Liver (tissue), 9 donors: ENCODE data around the gene ASAP2. TPM values are rescaled to one million over a fixed set of nuclear protein-coding genes. Genes with fewer than 3 reads are reported as not detected.

ENCODE experiments used
- DNase-seq: peaks from one replicate; pipeline ENCODE4 v3.0.0-alpha.2; 2017; ENCODE audit warnings: low spot score
- H3K27ac ChIP-seq, 2 donors: one replicate each; pipeline ENCODE4 v1.7.0; 2013; ENCODE audit warnings: inconsistent platforms in 2 of 2, low read length in 2 of 2, control low read depth in 1 of 2, low read depth in 1 of 2, mild to moderate bottlenecking in 1 of 2
- H3K27me3 ChIP-seq, 4 donors: one replicate each; pipeline versions ENCODE4 v1.6.1 to v1.7.0; 2013; ENCODE audit warnings: low read length in 3 of 4, inconsistent platforms in 1 of 4, mild to moderate bottlenecking in 1 of 4, moderate library complexity in 1 of 4; ENCODE audit not compliant: control insufficient read depth in 4 of 4, insufficient read depth in 4 of 4
- H3K36me3 ChIP-seq, 4 donors: one replicate each; pipeline versions ENCODE4 v1.6.1 to v1.7.0; 2013; ENCODE audit warnings: low read length in 3 of 4, mild to moderate bottlenecking in 3 of 4, low read depth in 1 of 4, moderate library complexity in 1 of 4; ENCODE audit not compliant: control insufficient read depth in 4 of 4, insufficient read depth in 3 of 4
- H3K4me1 ChIP-seq, 4 donors: one replicate each; pipeline versions ENCODE4 v1.6.1 to v1.7.0; 2013; ENCODE audit warnings: low read length in 3 of 4, mild to moderate bottlenecking in 3 of 4, moderate library complexity in 1 of 4; ENCODE audit not compliant: control insufficient read depth in 4 of 4, insufficient read depth in 4 of 4
- H3K4me3 ChIP-seq, 3 donors: one replicate each; pipeline versions ENCODE4 v1.6.1 to v1.7.0; 2013; ENCODE audit warnings: low read length in 3 of 3, control low read depth in 1 of 3, low read depth in 1 of 3, mild to moderate bottlenecking in 1 of 3
- H3K9ac ChIP-seq, 2 donors: one replicate each; pipeline ENCODE4 v1.7.0; 2013; ENCODE audit warnings: low read length in 2 of 2, mild to moderate bottlenecking in 2 of 2, moderate library complexity in 2 of 2, control low read depth in 1 of 2, low read depth in 1 of 2
- H3K9me3 ChIP-seq, 4 donors: one replicate each; pipeline versions ENCODE4 v1.6.1 to v1.7.0; 2013; ENCODE audit warnings: low read length in 3 of 4; ENCODE audit not compliant: control insufficient read depth in 4 of 4
- ATF3 ChIP-seq: IDR thresholded peaks from 2 replicates; pipeline ENCODE4 v1.6.1; 2016; ENCODE audit warnings: antibody characterized with exemption
- CTCF ChIP-seq: fragments of 150-350 bp; IDR thresholded peaks from 2 replicates; pipeline ENCODE4 v1.5.1; 2017; ENCODE audit warnings: improper control_type of control experiment, low read depth, low read length; ENCODE audit not compliant: missing input control
- EGR1 ChIP-seq, 2 donors: IDR thresholded peaks; 2 replicates each; pipeline ENCODE4 v1.6.1; 2016 to 2018; ENCODE audit warnings: antibody characterized with exemption in 2 of 2, low read depth in 2 of 2
- FOXA2 ChIP-seq: IDR thresholded peaks from 2 replicates; pipeline ENCODE4 v1.6.1; 2016; ENCODE audit warnings: antibody characterized with exemption
- GABPA ChIP-seq, 2 donors: IDR thresholded peaks in 1 of 2; conservative IDR thresholded peaks in 1 of 2; 2 replicates each; pipeline ENCODE4 v1.6.1; 2016; ENCODE audit warnings: antibody characterized with exemption in 2 of 2, mild to moderate bottlenecking in 1 of 2, moderate library complexity in 1 of 2
- HNF4G ChIP-seq: IDR thresholded peaks from 2 replicates; pipeline ENCODE4 v1.6.1; 2016; ENCODE audit warnings: antibody characterized with exemption
- JUND ChIP-seq, 2 donors: IDR thresholded peaks; 2 replicates each; pipeline ENCODE4 v1.6.1; 2016; ENCODE audit warnings: antibody characterized with exemption in 2 of 2
- MAX ChIP-seq: IDR thresholded peaks from 2 replicates; pipeline ENCODE4 v1.6.1; 2016; ENCODE audit warnings: antibody characterized with exemption
- NR2F2 ChIP-seq: IDR thresholded peaks from 2 replicates; pipeline ENCODE4 v1.6.1; 2016; ENCODE audit warnings: antibody characterized with exemption
- RAD21 ChIP-seq, 2 donors: IDR thresholded peaks; 2 replicates each; pipeline ENCODE4 v1.6.1; 2016; ENCODE audit warnings: antibody characterized with exemption in 2 of 2, mild to moderate bottlenecking in 2 of 2
- REST ChIP-seq: IDR thresholded peaks from 2 replicates; pipeline ENCODE4 v1.6.1; 2016; ENCODE audit warnings: antibody characterized with exemption, mild to moderate bottlenecking
- RXRA ChIP-seq, 2 donors: IDR thresholded peaks; 2 replicates each; pipeline ENCODE4 v1.6.1; 2017 to 2018; ENCODE audit warnings: antibody characterized with exemption in 2 of 2, mild to moderate bottlenecking in 1 of 2
- SP1 ChIP-seq: IDR thresholded peaks from 2 replicates; pipeline ENCODE4 v1.6.1; 2018; ENCODE audit warnings: antibody characterized with exemption, mild to moderate bottlenecking
- TAF1 ChIP-seq: conservative IDR thresholded peaks from 2 replicates; pipeline ENCODE4 v1.6.1; 2016; ENCODE audit warnings: antibody characterized with exemption, mild to moderate bottlenecking
- YY1 ChIP-seq: IDR thresholded peaks from 2 replicates; pipeline ENCODE4 v1.6.1; 2016; ENCODE audit warnings: antibody characterized with exemption, mild to moderate bottlenecking
- WGBS: extraction: QIAGEN DNeasy Blood & Tissue Kit; methylation state at CpG from one replicate; pipeline ENCODE4 v1.1.7; 2013; 5-methylcytosine and 5-hydroxymethylcytosine counted together
- polyA plus RNA-seq, 2 donors: library from polyadenylated mRNA; stranded (reverse) in 1 of 2; unstranded in 1 of 2; fragments of 200-250 nt in 1 of 2; fragments of >200 nt in 1 of 2; fragmentation: Nextera tagmentation in 1 of 2; extraction: Ambion mirVana in 1 of 2; gene quantifications; one replicate each; pipeline versions ENCODE4 v1.2.1 to v1.2.3, GENCODE V29; 2013 to 2015
- total RNA-seq, 2 donors: library from RNA; depleted of rRNA; stranded (reverse); fragments of >200 nt; gene quantifications; one replicate each; pipeline ENCODE4 v1.2.3, GENCODE V29; 2014
- donor health status: healthy.
- donor health status: healthy.
- donor health status: healthy.
- donor health status: healthy.
- donor health status: healthy.

ASAP2 gene
- total and polyA plus RNA-seq, 4 donors: 0.36 to 5.9 (median 2.6) TPM

- no peaks in the 10 kb centered on the region for H3K27me3 ChIP-seq
- H3K27ac ChIP-seq: no peak overlapping the region
- H3K36me3 ChIP-seq: no peaks in the 10 kb centered on the region
- H3K4me3 ChIP-seq: no peak overlapping the region
- no peak for DNase-seq
- 83% methylated on average over 14 of the region's 14 CpGs for WGBS
- no peaks in the 10 kb centered on the region for H3K9me3 ChIP-seq
- TF ChIP-seq YY1 (no peak), NR2F2 (no peak), JUND (IDR thresholded peaks at IDR 0.05) (no peak), RXRA (IDR thresholded peaks at IDR 0.05) (no peak), CTCF (no peak), REST (no peak), RAD21 (IDR thresholded peaks at IDR 0.05) (no peak), GABPA (IDR thresholded peaks at IDR 0.05 in 1 of 2, conservative IDR thresholded peaks at IDR 0.05 in 1 of 2) (no peak), SP1 (no peak), ATF3 (no peak), MAX (no peak), HNF4G (no peak), TAF1 (no peak), EGR1 (IDR thresholded peaks at IDR 0.05; ENCODE audit: low read depth in 2 of 2) (no peak), FOXA2 (no peak)
- H3K9ac ChIP-seq: no peak overlapping the region
- peaks cover 0 to 17% (median 5%) of the 10 kb centered on the region in 4 donors for H3K4me1 ChIP-seq
These were observed 24.9 kb downstream of the ASAP2 start for GRCh38 chr2:9231291-9232165.

- no peaks in the 10 kb centered on the region for H3K36me3 ChIP-seq
- no peak for TF ChIP-seq RAD21 (IDR thresholded peaks at IDR 0.05)
- no peak for TF ChIP-seq RXRA (IDR thresholded peaks at IDR 0.05)
- H3K27me3 ChIP-seq: no peaks in the 10 kb centered on the region
- no peaks in the 10 kb centered on the region for H3K9me3 ChIP-seq
- no peak overlapping the region for H3K27ac ChIP-seq
- 86% methylated on average over 7 of the region's 7 CpGs for WGBS
- DNase-seq: no peak
- H3K9ac ChIP-seq: no peak overlapping the region
- no peak overlapping the region for H3K4me3 ChIP-seq
- H3K4me1 ChIP-seq: peaks cover 0 to 15% (median 5%) of the 10 kb centered on the region in 4 donors
These were observed 25.5 kb downstream of the ASAP2 start for GRCh38 chr2:9232166-9232479.
